Upper lobe of left lung (tissue), 6 donors: ENCODE results near the gene AGMO. TPM values are rescaled to one million over a fixed set of nuclear protein-coding genes. Genes with fewer than 3 reads are reported as not detected.

Experiments
- ATAC-seq, 2 donors: fragments of 200-7000 bp; cut with Tn5 transposase; one replicate each; pipeline ENCODE4 v1.9.1; 2022; ENCODE audit warnings: mild to moderate bottlenecking in 2 of 2, moderate library complexity in 2 of 2; ENCODE audit not compliant: low FRiP score in 2 of 2
- DNase-seq, 2 donors: peaks; one replicate each; pipeline ENCODE4 v3.0.0-alpha.2; 2019 to 2020
- H3K27ac ChIP-seq, 4 donors: fragments of 200-600 bp; sonication (generic); one replicate each; pipeline ENCODE4 v1.5.1; 2016 to 2019
- H3K27me3 ChIP-seq, 4 donors: fragments of 200-600 bp; sonication (generic); one replicate each; pipeline ENCODE4 v1.5.1; 2017 to 2019
- H3K36me3 ChIP-seq, 4 donors: fragments of 200-600 bp; sonication (generic); one replicate each; pipeline ENCODE4 v1.5.1; 2016 to 2019
- H3K4me1 ChIP-seq, 4 donors: fragments of 200-600 bp; sonication (generic); one replicate each; pipeline ENCODE4 v1.5.1; 2018 to 2019
- H3K4me3 ChIP-seq, 4 donors: fragments of 200-600 bp; sonication (generic); one replicate each; pipeline ENCODE4 v1.5.1; 2017 to 2019; ENCODE audit warnings: mild to moderate bottlenecking in 2 of 4, moderate library complexity in 1 of 4
- H3K9me3 ChIP-seq, 4 donors: fragments of 200-600 bp; sonication (generic); one replicate each; pipeline ENCODE4 v1.5.1; 2018 to 2019
- EP300 ChIP-seq, 4 donors: sonication (generic); formaldehyde crosslinking; IDR thresholded peaks; one replicate each; pipeline ENCODE4 v1.5.1; 2017; ENCODE audit warnings: antibody characterized with exemption in 4 of 4, control low read depth in 2 of 4
- POLR2A ChIP-seq, 4 donors: fragments of 450-650 bp; IDR thresholded peaks; one replicate each; pipeline ENCODE4 v1.5.1; 2016 to 2017; ENCODE audit warnings: antibody characterized with exemption in 4 of 4, mild to moderate bottlenecking in 2 of 4
- POLR2AphosphoS5 ChIP-seq, 2 donors: sonication (generic); formaldehyde crosslinking; IDR thresholded peaks; one replicate each; pipeline ENCODE4 v1.5.1; 2017; ENCODE audit warnings: antibody characterized with exemption in 2 of 2
- WGBS, 2 donors: methylation state at CpG; one replicate each; pipeline ENCODE4 v1.1.5; 2017 to 2018; 5-methylcytosine and 5-hydroxymethylcytosine counted together
- total RNA-seq, 6 donors: library from RNA; depleted of rRNA in 4 of 6; stranded (reverse); fragments of >200 nt in 4 of 6; gene quantifications; one replicate each; pipeline versions ENCODE4 v1.1.0 to v1.2.1, GENCODE V29; 2016 to 2021
- TF ChIP-seq, protein P1 (sequence below), 6 experiments: fragments of 450-650 bp in 4 of 6; fragments of 200-600 bp in 2 of 6; sonication (generic) in 2 of 6; IDR thresholded peaks; one replicate each; pipeline ENCODE4 v1.5.1; 2016 to 2019; ENCODE audit warnings: antibody characterized with exemption in 6 of 6
- donor health status: DM: no; HTN: no; CAD: no; lungs with moderate emphysema.
- donor health status: DM: no; HTN: yes; CAD: no; lungs with severe emphysema.

Gene AGMO
- total RNA-seq, 6 donors from 2014 or later: 0.17 to 3.0 (median 0.20) TPM; not detected in 3

- Histone ChIP-seq H3K27me3 (no peaks in the 10 kb centered on the region), H3K9me3 (no peaks in the 10 kb centered on the region), H3K4me1 (no peaks in the 10 kb centered on the region), H3K27ac (no peak overlapping the region), H3K36me3 (no peaks in the 10 kb centered on the region), H3K4me3 (no peak overlapping the region)
- TF ChIP-seq, protein P1, sequence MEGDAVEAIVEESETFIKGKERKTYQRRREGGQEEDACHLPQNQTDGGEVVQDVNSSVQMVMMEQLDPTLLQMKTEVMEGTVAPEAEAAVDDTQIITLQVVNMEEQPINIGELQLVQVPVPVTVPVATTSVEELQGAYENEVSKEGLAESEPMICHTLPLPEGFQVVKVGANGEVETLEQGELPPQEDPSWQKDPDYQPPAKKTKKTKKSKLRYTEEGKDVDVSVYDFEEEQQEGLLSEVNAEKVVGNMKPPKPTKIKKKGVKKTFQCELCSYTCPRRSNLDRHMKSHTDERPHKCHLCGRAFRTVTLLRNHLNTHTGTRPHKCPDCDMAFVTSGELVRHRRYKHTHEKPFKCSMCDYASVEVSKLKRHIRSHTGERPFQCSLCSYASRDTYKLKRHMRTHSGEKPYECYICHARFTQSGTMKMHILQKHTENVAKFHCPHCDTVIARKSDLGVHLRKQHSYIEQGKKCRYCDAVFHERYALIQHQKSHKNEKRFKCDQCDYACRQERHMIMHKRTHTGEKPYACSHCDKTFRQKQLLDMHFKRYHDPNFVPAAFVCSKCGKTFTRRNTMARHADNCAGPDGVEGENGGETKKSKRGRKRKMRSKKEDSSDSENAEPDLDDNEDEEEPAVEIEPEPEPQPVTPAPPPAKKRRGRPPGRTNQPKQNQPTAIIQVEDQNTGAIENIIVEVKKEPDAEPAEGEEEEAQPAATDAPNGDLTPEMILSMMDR (IDR thresholded peaks at IDR 0.05): no peak
- no peak for TF ChIP-seq POLR2AphosphoS5 (IDR thresholded peaks at IDR 0.05)
- no peak for DNase-seq
- peak in 1 of 2 donors; percentile 60 for ATAC-seq
- WGBS, 2 donors: 74 to 87% methylated on average over 2 of the region's 2 CpGs
Measured at GRCh38 chr7:15558756-15559155, 3.1 kb downstream of the AGMO start.

GRCh38 chr7:15557686-15558085 lies 4.1 kb downstream of the AGMO start:
- ATAC-seq (no peak), DNase-seq (no peak)
- no peak overlapping the region for H3K27ac ChIP-seq
- TF ChIP-seq POLR2AphosphoS5 (IDR thresholded peaks at IDR 0.05) (no peak), EP300 (IDR thresholded peaks at IDR 0.05) (no peak), POLR2A (IDR thresholded peaks at IDR 0.05) (no peak)
- TF ChIP-seq, protein P1 (IDR thresholded peaks at IDR 0.05): no peak
- no peaks in the 10 kb centered on the region for H3K4me1 ChIP-seq
- no peaks in the 10 kb centered on the region for H3K27me3 ChIP-seq
- no peaks in the 10 kb centered on the region for H3K9me3 ChIP-seq
- no peak overlapping the region for H3K4me3 ChIP-seq
- no peaks in the 10 kb centered on the region for H3K36me3 ChIP-seq

DNA sequence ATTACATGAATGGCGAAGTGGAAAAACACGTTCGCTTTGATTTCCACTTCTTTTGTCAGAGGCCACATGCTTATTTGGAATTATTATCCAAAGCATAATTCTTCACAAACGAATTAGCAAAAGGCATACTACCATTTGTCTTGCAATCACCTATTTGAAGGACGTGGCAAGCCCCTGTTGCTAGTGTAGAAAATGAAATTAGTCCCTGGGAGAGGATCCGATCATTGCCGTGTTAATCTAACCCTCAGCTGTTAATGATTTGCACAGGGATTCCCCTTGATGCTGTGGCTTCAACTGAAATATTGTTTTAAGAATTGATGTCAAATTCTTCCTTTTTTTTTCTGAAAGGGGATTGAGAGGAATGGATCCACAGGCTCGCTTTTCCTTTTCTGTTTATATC lies 4.6 kb downstream of the AGMO start:
- Histone ChIP-seq H3K27ac (no peak overlapping the region), H3K4me1 (no peaks in the 10 kb centered on the region), H3K4me3 (no peak overlapping the region), H3K27me3 (no peaks in the 10 kb centered on the region), H3K36me3 (no peaks in the 10 kb centered on the region), H3K9me3 (no peaks in the 10 kb centered on the region)
- WGBS, 2 donors: 77 to 83% methylated on average over 8 of the region's 8 CpGs
- TF ChIP-seq POLR2A (IDR thresholded peaks at IDR 0.05): no peak
- TF ChIP-seq, protein P1 (IDR thresholded peaks at IDR 0.05): no peak
- TF ChIP-seq POLR2AphosphoS5 (IDR thresholded peaks at IDR 0.05): no peak
- TF ChIP-seq EP300 (IDR thresholded peaks at IDR 0.05): no peak
- no peak for ATAC-seq
- DNase-seq: no peak

DNA sequence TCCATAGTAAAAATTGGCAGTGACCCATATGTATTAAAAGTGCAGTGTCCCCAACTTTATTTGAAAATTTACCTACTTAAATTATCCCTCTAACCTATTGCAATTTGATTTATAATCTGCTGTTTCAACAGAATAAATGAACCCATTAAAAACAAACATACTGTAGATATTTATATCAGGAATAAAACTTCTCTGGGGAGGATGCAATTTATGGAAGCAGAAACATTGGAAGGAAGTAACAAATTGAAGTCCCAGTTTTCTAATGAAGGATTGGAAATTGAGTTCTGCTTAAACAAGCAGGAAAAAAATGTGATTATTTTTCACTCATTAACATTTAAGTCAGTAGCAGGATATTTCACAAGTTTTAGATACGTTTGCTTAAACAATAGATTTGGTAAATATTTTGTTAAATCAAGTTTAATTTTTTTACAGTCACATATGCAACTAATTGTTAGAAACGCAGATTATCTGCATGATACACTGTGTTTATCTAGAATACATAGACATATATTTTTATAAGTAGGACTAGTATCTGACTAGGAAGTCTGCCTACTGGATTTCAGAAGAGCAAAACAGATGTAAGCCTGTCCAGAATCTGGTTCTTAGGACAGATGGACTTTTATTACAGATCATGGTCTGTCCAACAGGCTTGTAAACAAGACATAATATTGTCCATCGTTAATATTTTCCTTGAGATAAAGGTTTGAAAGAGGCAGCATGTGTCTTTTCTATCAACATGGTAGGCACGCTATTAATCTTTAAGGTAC lies 5.3 kb downstream of the AGMO start:
- no peak for TF ChIP-seq POLR2A (IDR thresholded peaks at IDR 0.05)
- TF ChIP-seq, protein P1 (IDR thresholded peaks at IDR 0.05): no peak
- TF ChIP-seq POLR2AphosphoS5 (IDR thresholded peaks at IDR 0.05): no peak
- TF ChIP-seq EP300 (IDR thresholded peaks at IDR 0.05): no peak
- Histone ChIP-seq H3K4me1 (no peaks in the 10 kb centered on the region), H3K9me3 (no peaks in the 10 kb centered on the region), H3K36me3 (no peaks in the 10 kb centered on the region), H3K4me3 (no peak overlapping the region), H3K27ac (no peak overlapping the region), H3K27me3 (no peaks in the 10 kb centered on the region)
- WGBS, 2 donors: 70% methylated on average over 4 of the region's 4 CpGs
- DNase-seq: no peak
- ATAC-seq: no peak

DNA sequence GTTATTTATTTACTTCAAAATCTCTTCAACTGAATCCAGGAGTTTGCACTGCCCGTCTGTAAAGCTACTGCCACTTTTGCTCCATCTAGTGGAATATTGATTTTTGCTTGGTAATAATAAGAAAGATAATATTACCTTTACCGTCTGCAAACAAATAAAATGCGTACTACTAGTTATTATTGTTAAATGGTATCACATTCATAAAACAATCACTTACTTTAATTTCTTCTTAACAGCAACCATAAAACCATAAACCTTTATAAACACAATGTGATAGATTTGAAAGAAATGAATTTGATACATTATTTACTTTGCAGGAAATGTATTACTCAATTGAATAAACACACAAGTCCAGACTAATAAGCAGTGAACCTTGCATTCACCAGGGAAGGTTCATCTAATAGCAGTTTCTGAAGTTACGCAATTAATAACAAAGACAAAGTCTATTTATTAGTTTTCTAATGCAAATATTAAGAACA lies 6.4 kb downstream of the AGMO start:
- peak in 1 of 2 donors; percentile 48 for ATAC-seq

More for the DNA sequence above, 6.4 kb downstream of the AGMO start:
- Histone ChIP-seq H3K36me3 (no peaks in the 10 kb centered on the region), H3K9me3 (no peaks in the 10 kb centered on the region), H3K4me1 (no peaks in the 10 kb centered on the region), H3K27ac (no peak overlapping the region), H3K4me3 (no peak overlapping the region), H3K27me3 (no peaks in the 10 kb centered on the region)
- TF ChIP-seq, protein P1 (IDR thresholded peaks at IDR 0.05): no peak
- TF ChIP-seq POLR2A (IDR thresholded peaks at IDR 0.05) (no peak), POLR2AphosphoS5 (IDR thresholded peaks at IDR 0.05) (no peak), EP300 (IDR thresholded peaks at IDR 0.05) (no peak)
- no peak for DNase-seq
- WGBS, 2 donors: 57 to 59% methylated on average over 4 of the region's 4 CpGs
